Uterus (tissue), 2 donors: ENCODE data around the gene MDK.

Source experiments
- CTCF ChIP-seq, 4 experiments: fragments of 200-600 bp in 2 of 4; fragments of 450-650 bp in 2 of 4; sonication (generic) in 2 of 4; IDR thresholded peaks; one replicate each; pipeline ENCODE4 v1.5.1; 2016 to 2019; ENCODE audit warnings: antibody characterized with exemption in 4 of 4, mild to moderate bottlenecking in 2 of 4, moderate library complexity in 1 of 4
- POLR2A ChIP-seq, 2 donors: fragments of 450-650 bp; IDR thresholded peaks; one replicate each; pipeline ENCODE4 v1.6.1; 2016; ENCODE audit warnings: antibody characterized with exemption in 2 of 2, mild to moderate bottlenecking in 1 of 2, moderate library complexity in 1 of 2

GRCh38 chr11:46366260-46366659, 15.2 kb upstream of the MDK start:
- TF ChIP-seq CTCF (IDR thresholded peaks at IDR 0.05) (no peak), POLR2A (IDR thresholded peaks at IDR 0.05) (no peak)
